Liver (tissue), 9 donors: ENCODE results near the gene C19orf53. TPM values are rescaled to one million over a fixed set of nuclear protein-coding genes. Genes with fewer than 3 reads are reported as not detected.

Experiments used
- DNase-seq: peaks from one replicate; pipeline ENCODE4 v3.0.0-alpha.2; 2017; ENCODE audit warnings: low spot score
- H3K27ac ChIP-seq, 2 donors: one replicate each; pipeline ENCODE4 v1.7.0; 2013; ENCODE audit warnings: inconsistent platforms in 2 of 2, low read length in 2 of 2, control low read depth in 1 of 2, low read depth in 1 of 2, mild to moderate bottlenecking in 1 of 2
- H3K27me3 ChIP-seq, 4 donors: one replicate each; pipeline versions ENCODE4 v1.6.1 to v1.7.0; 2013; ENCODE audit warnings: low read length in 3 of 4, inconsistent platforms in 1 of 4, mild to moderate bottlenecking in 1 of 4, moderate library complexity in 1 of 4; ENCODE audit not compliant: control insufficient read depth in 4 of 4, insufficient read depth in 4 of 4
- H3K36me3 ChIP-seq, 4 donors: one replicate each; pipeline versions ENCODE4 v1.6.1 to v1.7.0; 2013; ENCODE audit warnings: low read length in 3 of 4, mild to moderate bottlenecking in 3 of 4, low read depth in 1 of 4, moderate library complexity in 1 of 4; ENCODE audit not compliant: control insufficient read depth in 4 of 4, insufficient read depth in 3 of 4
- H3K4me1 ChIP-seq, 4 donors: one replicate each; pipeline versions ENCODE4 v1.6.1 to v1.7.0; 2013; ENCODE audit warnings: low read length in 3 of 4, mild to moderate bottlenecking in 3 of 4, moderate library complexity in 1 of 4; ENCODE audit not compliant: control insufficient read depth in 4 of 4, insufficient read depth in 4 of 4
- H3K4me3 ChIP-seq, 3 donors: one replicate each; pipeline versions ENCODE4 v1.6.1 to v1.7.0; 2013; ENCODE audit warnings: low read length in 3 of 3, control low read depth in 1 of 3, low read depth in 1 of 3, mild to moderate bottlenecking in 1 of 3
- H3K9ac ChIP-seq, 2 donors: one replicate each; pipeline ENCODE4 v1.7.0; 2013; ENCODE audit warnings: low read length in 2 of 2, mild to moderate bottlenecking in 2 of 2, moderate library complexity in 2 of 2, control low read depth in 1 of 2, low read depth in 1 of 2
- H3K9me3 ChIP-seq, 4 donors: one replicate each; pipeline versions ENCODE4 v1.6.1 to v1.7.0; 2013; ENCODE audit warnings: low read length in 3 of 4; ENCODE audit not compliant: control insufficient read depth in 4 of 4
- EGR1 ChIP-seq, 2 donors: IDR thresholded peaks; 2 replicates each; pipeline ENCODE4 v1.6.1; 2016 to 2018; ENCODE audit warnings: antibody characterized with exemption in 2 of 2, low read depth in 2 of 2
- FOXA1 ChIP-seq: IDR thresholded peaks from 2 replicates; pipeline ENCODE4 v1.6.1; 2016; ENCODE audit warnings: antibody characterized with exemption
- FOXA2 ChIP-seq: IDR thresholded peaks from 2 replicates; pipeline ENCODE4 v1.6.1; 2016; ENCODE audit warnings: antibody characterized with exemption
- GABPA ChIP-seq, 2 donors: IDR thresholded peaks in 1 of 2; conservative IDR thresholded peaks in 1 of 2; 2 replicates each; pipeline ENCODE4 v1.6.1; 2016; ENCODE audit warnings: antibody characterized with exemption in 2 of 2, mild to moderate bottlenecking in 1 of 2, moderate library complexity in 1 of 2
- HNF4A ChIP-seq, 2 donors: conservative IDR thresholded peaks; 2 replicates each; pipeline ENCODE4 v1.6.1; 2016; ENCODE audit warnings: antibody characterized with exemption in 2 of 2, mild to moderate bottlenecking in 2 of 2
- HNF4G ChIP-seq: IDR thresholded peaks from 2 replicates; pipeline ENCODE4 v1.6.1; 2016; ENCODE audit warnings: antibody characterized with exemption
- RAD21 ChIP-seq, 2 donors: IDR thresholded peaks; 2 replicates each; pipeline ENCODE4 v1.6.1; 2016; ENCODE audit warnings: antibody characterized with exemption in 2 of 2, mild to moderate bottlenecking in 2 of 2
- RXRA ChIP-seq, 2 donors: IDR thresholded peaks; 2 replicates each; pipeline ENCODE4 v1.6.1; 2017 to 2018; ENCODE audit warnings: antibody characterized with exemption in 2 of 2, mild to moderate bottlenecking in 1 of 2
- YY1 ChIP-seq: IDR thresholded peaks from 2 replicates; pipeline ENCODE4 v1.6.1; 2016; ENCODE audit warnings: antibody characterized with exemption, mild to moderate bottlenecking
- WGBS: extraction: QIAGEN DNeasy Blood & Tissue Kit; methylation state at CpG from one replicate; pipeline ENCODE4 v1.1.7; 2013; 5-methylcytosine and 5-hydroxymethylcytosine counted together
- polyA plus RNA-seq, 2 donors: library from polyadenylated mRNA; stranded (reverse) in 1 of 2; unstranded in 1 of 2; fragments of 200-250 nt in 1 of 2; fragments of >200 nt in 1 of 2; fragmentation: Nextera tagmentation in 1 of 2; extraction: Ambion mirVana in 1 of 2; gene quantifications; one replicate each; pipeline versions ENCODE4 v1.2.1 to v1.2.3, GENCODE V29; 2013 to 2015
- total RNA-seq, 2 donors: library from RNA; depleted of rRNA; stranded (reverse); fragments of >200 nt; gene quantifications; one replicate each; pipeline ENCODE4 v1.2.3, GENCODE V29; 2014
- TF ChIP-seq, protein P1 (sequence below): IDR thresholded peaks from 2 replicates; pipeline ENCODE4 v1.6.1; 2016; ENCODE audit warnings: antibody characterized with exemption
- TF ChIP-seq, protein P2 (sequence below): IDR thresholded peaks from 2 replicates; pipeline ENCODE4 v1.6.1; 2016; ENCODE audit warnings: antibody characterized with exemption, mild to moderate bottlenecking
- TF ChIP-seq, protein P3 (sequence below): fragments of 150-350 bp; IDR thresholded peaks from 2 replicates; pipeline ENCODE4 v1.5.1; 2017; ENCODE audit warnings: improper control_type of control experiment, low read depth, low read length; ENCODE audit not compliant: missing input control
- TF ChIP-seq, protein P4 (sequence below): IDR thresholded peaks from 2 replicates; pipeline ENCODE4 v1.6.1; 2016; ENCODE audit warnings: antibody characterized with exemption
- donor health status: healthy.
- donor health status: healthy.
- donor health status: healthy.
- donor health status: healthy.
- donor health status: healthy.

Gene C19orf53
- total and polyA plus RNA-seq, 4 donors, result 18.5 to 88.5 (median 59.5) TPM

DNA sequence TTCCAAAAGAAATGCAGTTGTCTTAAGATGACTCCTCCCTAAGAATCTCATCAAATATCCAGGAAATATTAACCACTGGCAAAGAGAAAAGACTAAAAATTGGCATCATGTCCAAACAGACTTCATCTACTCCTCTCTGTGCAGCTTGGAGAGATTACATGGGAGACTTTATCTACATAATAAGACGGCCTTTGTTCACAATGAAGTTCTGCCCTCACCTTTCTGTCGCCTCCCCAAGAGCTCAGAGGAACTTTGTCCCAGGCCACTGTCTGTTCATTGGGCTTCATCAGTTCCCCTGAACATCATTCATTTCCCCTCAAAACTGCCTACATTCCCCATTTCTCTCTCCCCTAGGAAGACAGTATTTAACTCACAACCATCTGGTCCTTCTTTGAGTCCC is 32.4 kb upstream of the C19orf53 start:
- H3K9me3 ChIP-seq, result no peaks in the 10 kb centered on the region
- 92% methylated on average over 2 of the region's 2 CpGs for WGBS
- H3K9ac ChIP-seq, result no peak overlapping the region
- no peak overlapping the region for H3K4me3 ChIP-seq
- no peak overlapping the region for H3K27ac ChIP-seq
- H3K4me1 ChIP-seq, result no peaks in the 10 kb centered on the region
- H3K27me3 ChIP-seq, result no peaks in the 10 kb centered on the region
- no peaks in the 10 kb centered on the region for H3K36me3 ChIP-seq
- TF ChIP-seq RAD21 (IDR thresholded peaks at IDR 0.05) (no peak), RXRA (IDR thresholded peaks at IDR 0.05) (no peak), HNF4A (conservative IDR thresholded peaks at IDR 0.05) (no peak)
- TF ChIP-seq, protein P1, sequence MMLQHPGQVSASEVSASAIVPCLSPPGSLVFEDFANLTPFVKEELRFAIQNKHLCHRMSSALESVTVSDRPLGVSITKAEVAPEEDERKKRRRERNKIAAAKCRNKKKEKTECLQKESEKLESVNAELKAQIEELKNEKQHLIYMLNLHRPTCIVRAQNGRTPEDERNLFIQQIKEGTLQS, result no peak
- DNase-seq, result no peak

DNA sequence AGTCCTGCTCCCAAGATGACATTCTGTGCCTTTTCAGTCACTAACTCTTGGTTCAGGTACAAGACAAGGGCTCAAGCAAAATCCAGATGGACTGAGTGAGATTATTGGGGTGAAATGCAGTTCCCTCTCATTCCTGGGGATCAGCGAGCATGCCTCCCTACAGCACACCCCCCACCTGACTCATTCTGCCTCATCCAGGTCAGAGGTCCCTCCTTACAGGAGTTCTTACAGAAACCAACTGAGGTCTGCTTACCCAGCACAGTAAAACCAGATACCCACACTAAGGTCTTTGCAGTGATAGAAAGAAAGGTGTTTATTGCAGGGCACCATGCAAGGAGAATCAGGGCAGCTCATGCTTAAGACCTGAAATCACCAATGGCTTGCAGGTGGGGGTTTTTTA is 31.5 kb upstream of the C19orf53 start:
- Histone ChIP-seq H3K36me3 (no peaks in the 10 kb centered on the region), H3K4me1 (peaks cover 0 to 3% (median 0%) of the 10 kb centered on the region in 4 donors), H3K4me3 (no peak overlapping the region), H3K9me3 (no peaks in the 10 kb centered on the region), H3K27me3 (no peaks in the 10 kb centered on the region), H3K9ac (no peak overlapping the region), H3K27ac (no peak overlapping the region)
- no peak for DNase-seq
- WGBS, result 96% methylated on average over 1 of the region's 1 CpG
- TF ChIP-seq GABPA (IDR thresholded peaks at IDR 0.05 in 1 of 2, conservative IDR thresholded peaks at IDR 0.05 in 1 of 2), result no peak
- TF ChIP-seq RXRA (IDR thresholded peaks at IDR 0.05), result no peak
- TF ChIP-seq, protein P2, sequence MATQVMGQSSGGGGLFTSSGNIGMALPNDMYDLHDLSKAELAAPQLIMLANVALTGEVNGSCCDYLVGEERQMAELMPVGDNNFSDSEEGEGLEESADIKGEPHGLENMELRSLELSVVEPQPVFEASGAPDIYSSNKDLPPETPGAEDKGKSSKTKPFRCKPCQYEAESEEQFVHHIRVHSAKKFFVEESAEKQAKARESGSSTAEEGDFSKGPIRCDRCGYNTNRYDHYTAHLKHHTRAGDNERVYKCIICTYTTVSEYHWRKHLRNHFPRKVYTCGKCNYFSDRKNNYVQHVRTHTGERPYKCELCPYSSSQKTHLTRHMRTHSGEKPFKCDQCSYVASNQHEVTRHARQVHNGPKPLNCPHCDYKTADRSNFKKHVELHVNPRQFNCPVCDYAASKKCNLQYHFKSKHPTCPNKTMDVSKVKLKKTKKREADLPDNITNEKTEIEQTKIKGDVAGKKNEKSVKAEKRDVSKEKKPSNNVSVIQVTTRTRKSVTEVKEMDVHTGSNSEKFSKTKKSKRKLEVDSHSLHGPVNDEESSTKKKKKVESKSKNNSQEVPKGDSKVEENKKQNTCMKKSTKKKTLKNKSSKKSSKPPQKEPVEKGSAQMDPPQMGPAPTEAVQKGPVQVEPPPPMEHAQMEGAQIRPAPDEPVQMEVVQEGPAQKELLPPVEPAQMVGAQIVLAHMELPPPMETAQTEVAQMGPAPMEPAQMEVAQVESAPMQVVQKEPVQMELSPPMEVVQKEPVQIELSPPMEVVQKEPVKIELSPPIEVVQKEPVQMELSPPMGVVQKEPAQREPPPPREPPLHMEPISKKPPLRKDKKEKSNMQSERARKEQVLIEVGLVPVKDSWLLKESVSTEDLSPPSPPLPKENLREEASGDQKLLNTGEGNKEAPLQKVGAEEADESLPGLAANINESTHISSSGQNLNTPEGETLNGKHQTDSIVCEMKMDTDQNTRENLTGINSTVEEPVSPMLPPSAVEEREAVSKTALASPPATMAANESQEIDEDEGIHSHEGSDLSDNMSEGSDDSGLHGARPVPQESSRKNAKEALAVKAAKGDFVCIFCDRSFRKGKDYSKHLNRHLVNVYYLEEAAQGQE, result no peak
- no peak for TF ChIP-seq FOXA1
- TF ChIP-seq HNF4G, result no peak
- TF ChIP-seq RAD21 (IDR thresholded peaks at IDR 0.05), result no peak
- no peak for TF ChIP-seq HNF4A (conservative IDR thresholded peaks at IDR 0.05)
- TF ChIP-seq, protein P3, sequence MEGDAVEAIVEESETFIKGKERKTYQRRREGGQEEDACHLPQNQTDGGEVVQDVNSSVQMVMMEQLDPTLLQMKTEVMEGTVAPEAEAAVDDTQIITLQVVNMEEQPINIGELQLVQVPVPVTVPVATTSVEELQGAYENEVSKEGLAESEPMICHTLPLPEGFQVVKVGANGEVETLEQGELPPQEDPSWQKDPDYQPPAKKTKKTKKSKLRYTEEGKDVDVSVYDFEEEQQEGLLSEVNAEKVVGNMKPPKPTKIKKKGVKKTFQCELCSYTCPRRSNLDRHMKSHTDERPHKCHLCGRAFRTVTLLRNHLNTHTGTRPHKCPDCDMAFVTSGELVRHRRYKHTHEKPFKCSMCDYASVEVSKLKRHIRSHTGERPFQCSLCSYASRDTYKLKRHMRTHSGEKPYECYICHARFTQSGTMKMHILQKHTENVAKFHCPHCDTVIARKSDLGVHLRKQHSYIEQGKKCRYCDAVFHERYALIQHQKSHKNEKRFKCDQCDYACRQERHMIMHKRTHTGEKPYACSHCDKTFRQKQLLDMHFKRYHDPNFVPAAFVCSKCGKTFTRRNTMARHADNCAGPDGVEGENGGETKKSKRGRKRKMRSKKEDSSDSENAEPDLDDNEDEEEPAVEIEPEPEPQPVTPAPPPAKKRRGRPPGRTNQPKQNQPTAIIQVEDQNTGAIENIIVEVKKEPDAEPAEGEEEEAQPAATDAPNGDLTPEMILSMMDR, result no peak
- TF ChIP-seq, protein P4, sequence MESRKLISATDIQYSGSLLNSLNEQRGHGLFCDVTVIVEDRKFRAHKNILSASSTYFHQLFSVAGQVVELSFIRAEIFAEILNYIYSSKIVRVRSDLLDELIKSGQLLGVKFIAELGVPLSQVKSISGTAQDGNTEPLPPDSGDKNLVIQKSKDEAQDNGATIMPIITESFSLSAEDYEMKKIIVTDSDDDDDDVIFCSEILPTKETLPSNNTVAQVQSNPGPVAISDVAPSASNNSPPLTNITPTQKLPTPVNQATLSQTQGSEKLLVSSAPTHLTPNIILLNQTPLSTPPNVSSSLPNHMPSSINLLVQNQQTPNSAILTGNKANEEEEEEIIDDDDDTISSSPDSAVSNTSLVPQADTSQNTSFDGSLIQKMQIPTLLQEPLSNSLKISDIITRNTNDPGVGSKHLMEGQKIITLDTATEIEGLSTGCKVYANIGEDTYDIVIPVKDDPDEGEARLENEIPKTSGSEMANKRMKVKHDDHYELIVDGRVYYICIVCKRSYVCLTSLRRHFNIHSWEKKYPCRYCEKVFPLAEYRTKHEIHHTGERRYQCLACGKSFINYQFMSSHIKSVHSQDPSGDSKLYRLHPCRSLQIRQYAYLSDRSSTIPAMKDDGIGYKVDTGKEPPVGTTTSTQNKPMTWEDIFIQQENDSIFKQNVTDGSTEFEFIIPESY, result no peak
- TF ChIP-seq FOXA2, result no peak
- no peak for TF ChIP-seq EGR1 (IDR thresholded peaks at IDR 0.05; ENCODE audit: low read depth in 2 of 2)
- no peak for TF ChIP-seq YY1
